GM19025 (cell line): ENCODE results near the gene AMPD2.
"Not testable (repeated sequence)": the region's sequence is repeated elsewhere in the genome, so short reads cannot be mapped to it uniquely, and the experiment has no call there.

Source experiments
- ATAC-seq: cut with Tn5 transposase; IDR thresholded peaks from one replicate; pipeline ENCODE4 v1.9.1; 2021; ENCODE audit warnings: mild to moderate bottlenecking, low read depth, moderate library complexity; ENCODE audit not compliant: unreplicated experiment

Gene AMPD2

GRCh38 chr1:109669949-109670302 lies 50.3 kb downstream of the AMPD2 start:
- not testable (repeated sequence) for ATAC-seq

- no peak for ATAC-seq
These were observed 51.4 kb downstream of the AMPD2 start for GRCh38 chr1:109671067-109671466.

- ATAC-seq = not testable (repeated sequence)
These were observed 54.2 kb downstream of the AMPD2 start for GRCh38 chr1:109673861-109674260.

GRCh38 chr1:109676683-109677381 lies 57.2 kb downstream of the AMPD2 start:
- not testable (repeated sequence) for ATAC-seq

- no peak for ATAC-seq
These were observed 57.8 kb downstream of the AMPD2 start for GRCh38 chr1:109677459-109677858.

GRCh38 chr1:109678637-109679036 lies 59.0 kb downstream of the AMPD2 start:
- ATAC-seq = not testable (repeated sequence)
